PC-9 (cell line): ENCODE measurements around the gene PANX2. TPM values are rescaled to one million over a fixed set of nuclear protein-coding genes. Genes with fewer than 3 reads are reported as not detected.

Source experiments
- BruUV-seq: library from RNA; stranded (reverse); fragments of 400-500 nt; replicated peaks from 2 replicates; lab custom pipeline; 2021; lab: Mats Ljungman, UMichigan
- CTCF ChIA-PET: fragments of 300-600 bp; sonication (Branson Sonifier 250); formaldehyde crosslinking; loops from one replicate; lab custom pipeline; 2022; ENCODE audit warnings: antibody characterized with exemption; lab: Charles Lee
- POLR2A ChIA-PET: fragments of 300-600 bp; sonication (Branson Sonifier 250); formaldehyde crosslinking; loops from one replicate; lab custom pipeline; 2022; ENCODE audit warnings: antibody characterized with exemption; ENCODE audit not compliant: unreplicated experiment; lab: Charles Lee
- DNase-seq, 2 experiments: peaks; one replicate each; pipeline versions ENCODE4 v3.0.0 to v3.0.0-alpha.2; 2015 to 2022; ENCODE audit warnings: mixed read lengths in 1 of 2
- H2AFZ ChIP-seq: fragments of 200-600 bp; sonication (generic); 2 replicates; pipeline ENCODE4 v1.8.1; 2017; ENCODE audit warnings: antibody characterized with exemption
- H3F3A ChIP-seq: fragments of 200-600 bp; sonication (generic); 2 replicates; pipeline ENCODE4 v1.8.1; 2017; ENCODE audit warnings: antibody characterized with exemption, mild to moderate bottlenecking, low read depth; ENCODE audit not compliant: insufficient read depth
- H3K27ac ChIP-seq: fragments of 200-600 bp; sonication (generic); 2 replicates; pipeline ENCODE4 v1.6.1; 2016; ENCODE audit warnings: mixed run types
- H3K27me3 ChIP-seq: fragments of 200-600 bp; sonication (generic); 2 replicates; pipeline ENCODE4 v1.6.1; 2016; ENCODE audit warnings: low read depth, mixed run types; ENCODE audit not compliant: insufficient read depth
- H3K36me3 ChIP-seq: fragments of 200-600 bp; sonication (generic); 2 replicates; pipeline ENCODE4 v1.6.1; 2016; ENCODE audit warnings: low read depth, mixed run types
- H3K4me1 ChIP-seq: fragments of 200-600 bp; sonication (generic); replicated peaks from 2 replicates; pipeline ENCODE4 v1.6.1; 2016; ENCODE audit warnings: mixed run types; ENCODE audit not compliant: insufficient read depth
- H3K4me2 ChIP-seq: fragments of 200-600 bp; sonication (generic); 2 replicates; pipeline ENCODE4 v1.6.1; 2017; ENCODE audit warnings: mixed run types
- H3K4me3 ChIP-seq: fragments of 200-600 bp; sonication (generic); 2 replicates; pipeline ENCODE4 v1.6.1; 2016; ENCODE audit warnings: mixed run types
- H3K79me2 ChIP-seq: fragments of 200-600 bp; sonication (generic); 2 replicates; pipeline ENCODE4 v1.6.1; 2017; ENCODE audit warnings: low read depth, mixed run types
- H3K9me2 ChIP-seq: fragments of 200-600 bp; sonication (generic); 2 replicates; pipeline ENCODE4 v1.8.1; 2017; ENCODE audit warnings: mild to moderate bottlenecking; ENCODE audit not compliant: insufficient read depth
- H3K9me3 ChIP-seq: fragments of 200-600 bp; sonication (generic); 2 replicates; pipeline ENCODE4 v1.8.1; 2016; ENCODE audit warnings: low read depth; ENCODE audit not compliant: insufficient read depth
- H4K20me1 ChIP-seq: fragments of 200-600 bp; sonication (generic); 2 replicates; pipeline ENCODE4 v1.8.1; 2017; ENCODE audit not compliant: insufficient read depth
- CTCF ChIP-seq: fragments of 200-600 bp; sonication (generic); conservative IDR thresholded peaks from 2 replicates; pipeline ENCODE4 v1.6.1; 2017; ENCODE audit warnings: mixed run types, antibody characterized with exemption, mild to moderate bottlenecking, moderate library complexity
- EZH2 ChIP-seq: fragments of 200-600 bp; sonication (generic); IDR thresholded peaks from 2 replicates; pipeline ENCODE4 v1.8.0; 2017; ENCODE audit warnings: antibody characterized with exemption, low read depth
- intact Hi-C: fragments of 100-400 bp; cut with micrococcal nuclease; formaldehyde crosslinking; loops from one replicate; pipeline ENCODE4 v1.10.0; 2022; ENCODE audit not compliant: unreplicated experiment
- total RNA-seq: library from RNA; stranded (reverse); gene quantifications from 2 replicates; pipeline ENCODE4 v1.2.3, GENCODE V29; 2021

Gene PANX2
- total RNA-seq, 1 experiment from 2014 or later: 51.7 TPM

- peaks cover 72% of the 10 kb centered on the region for H4K20me1 ChIP-seq
- POLR2A ChIA-PET: interaction anchor here (0.6 kb wide), 1 partner anchor 37 kb away, joined by 12 read pairs; no protein-coding TSS in a partner anchor
- H3F3A ChIP-seq: peaks cover 26% of the 10 kb centered on the region; the same call in 1 of the 2 replicates
- no peak overlapping the region for H2AFZ ChIP-seq
- H3K79me2 ChIP-seq: peaks cover 37% of the 10 kb centered on the region
- CTCF ChIA-PET: no interaction called here
- no peaks in the 10 kb centered on the region for H3K27me3 ChIP-seq
- DNase-seq: no peak
- H3K4me1 ChIP-seq: peaks cover 22% of the 10 kb centered on the region
- TF ChIP-seq CTCF (no peak), EZH2 (no peak)
- no peak overlapping the region for H3K27ac ChIP-seq
- no peak overlapping the region for H3K4me2 ChIP-seq
- no peak overlapping the region for H3K4me3 ChIP-seq
- no peaks in the 10 kb centered on the region for H3K9me3 ChIP-seq
- BruUV-seq: no TSS peak
- intact Hi-C loops: no loop called here
- no peaks in the 10 kb centered on the region for H3K9me2 ChIP-seq
- H3K36me3 ChIP-seq: peaks cover 25% of the 10 kb centered on the region; the same call in 1 of the 2 replicates
These were observed 23.7 kb downstream of the PANX2 start for GRCh38 chr22:50194037-50194805.

DNA sequence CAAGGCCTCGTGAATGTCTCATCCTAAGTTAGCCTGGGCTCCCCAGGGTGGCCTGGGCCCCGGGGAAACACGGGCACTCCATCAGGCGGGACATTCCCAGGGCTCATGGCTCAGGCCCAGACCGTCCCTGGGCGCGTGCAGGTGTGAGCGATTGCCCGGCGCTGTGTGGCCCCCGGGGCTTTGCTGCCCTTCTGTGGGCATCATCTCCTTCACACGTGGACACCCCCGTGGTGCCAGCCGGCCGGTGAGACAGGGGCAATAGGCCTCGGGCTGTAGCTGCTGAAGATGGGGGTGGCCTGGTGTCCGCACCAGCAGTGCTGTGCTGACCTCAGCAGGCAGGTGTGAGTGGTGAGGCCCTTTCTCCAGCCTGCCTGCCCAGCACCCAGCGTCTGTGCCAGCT, 25.7 kb downstream of the PANX2 start:
- Histone ChIP-seq H3K4me2 (no peak overlapping the region), H3K4me1 (peaks cover 3% of the 10 kb centered on the region), H3K36me3 (peaks cover 25% of the 10 kb centered on the region; the same call in 1 of the 2 replicates), H3K9me2 (no peaks in the 10 kb centered on the region), H3K27ac (no peak overlapping the region), H3K4me3 (no peak overlapping the region), H3K79me2 (peaks cover 18% of the 10 kb centered on the region), H3F3A (peaks cover 32% of the 10 kb centered on the region; the same call in 1 of the 2 replicates), H3K27me3 (no peaks in the 10 kb centered on the region), H3K9me3 (no peaks in the 10 kb centered on the region), H2AFZ (no peak overlapping the region), H4K20me1 (peaks cover 52% of the 10 kb centered on the region)
- POLR2A ChIA-PET: no interaction called here
- BruUV-seq: no TSS peak
- TF ChIP-seq CTCF (no peak), EZH2 (no peak)
- no peak for DNase-seq
- intact Hi-C loops: no loop called here
- CTCF ChIA-PET: no interaction called here

DNA sequence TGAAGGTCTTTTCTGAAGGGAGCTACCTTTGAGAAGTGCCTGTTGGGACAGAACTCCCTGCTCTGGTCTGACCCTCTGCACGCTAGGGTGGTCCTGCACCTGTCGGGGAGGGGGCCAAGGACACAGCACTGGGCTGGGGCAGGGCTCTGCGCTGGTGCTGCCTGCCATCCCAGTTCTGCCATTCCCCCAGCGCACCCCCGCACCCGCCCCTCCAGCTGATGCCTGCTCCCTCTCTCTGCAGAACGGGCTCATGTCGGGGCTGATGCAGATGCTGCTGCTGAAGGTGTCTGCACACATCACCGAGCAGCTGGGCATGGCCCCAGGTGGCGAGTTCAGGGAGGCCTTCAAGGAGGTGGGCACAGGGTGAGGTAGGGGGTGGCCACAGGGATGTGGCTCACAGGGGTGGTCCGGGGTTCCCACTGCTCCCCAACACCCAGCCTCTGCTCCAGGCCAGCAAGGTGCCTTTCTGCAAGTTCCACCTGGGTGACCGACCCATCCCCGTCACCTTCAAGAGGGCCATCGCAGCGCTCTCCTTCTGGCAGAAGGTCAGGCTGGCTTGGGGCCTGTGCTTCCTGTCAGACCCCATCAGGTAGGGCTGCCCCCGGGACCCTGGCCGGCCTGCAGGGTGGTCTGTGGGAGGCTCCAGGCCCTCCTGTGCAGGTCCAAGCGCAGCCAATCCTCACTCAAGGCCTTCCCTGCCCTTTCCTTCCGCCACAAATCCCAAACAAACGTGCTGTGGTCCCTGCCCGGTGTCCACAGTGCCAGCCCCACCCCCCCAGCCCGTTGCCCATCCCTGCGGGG, 26.7 kb downstream of the PANX2 start:
- intact Hi-C loops: no loop called here
- POLR2A ChIA-PET: no interaction called here
- CTCF ChIA-PET: no interaction called here

More for the DNA sequence above, 26.7 kb downstream of the PANX2 start:
- H3K9me3 ChIP-seq: no peaks in the 10 kb centered on the region
- H3K36me3 ChIP-seq: peaks cover 25% of the 10 kb centered on the region; the same call in 1 of the 2 replicates
- peaks cover 5% of the 10 kb centered on the region for H3K4me1 ChIP-seq
- H3K27ac ChIP-seq: no peak overlapping the region
- H3K79me2 ChIP-seq: peaks cover 17% of the 10 kb centered on the region
- no peak for TF ChIP-seq CTCF
- TF ChIP-seq EZH2: no peak
- H4K20me1 ChIP-seq: peaks cover 44% of the 10 kb centered on the region
- no peaks in the 10 kb centered on the region for H3K9me2 ChIP-seq
- no peak for DNase-seq
- no peak overlapping the region for H3K4me3 ChIP-seq
- H3K4me2 ChIP-seq: no peak overlapping the region
- no TSS peak for BruUV-seq
- no peak overlapping the region for H2AFZ ChIP-seq
- no peaks in the 10 kb centered on the region for H3K27me3 ChIP-seq
- H3F3A ChIP-seq: peaks cover 32% of the 10 kb centered on the region; the same call in 1 of the 2 replicates
